A673 (cell line): ENCODE measurements around the gene AARS2.

Experiments used
- EZH2 ChIP-seq: fragments of 200-600 bp; sonication (generic); IDR thresholded peaks from 2 replicates; pipeline ENCODE4 v1.6.1; 2017; ENCODE audit warnings: borderline replicate concordance, low read depth, mild to moderate bottlenecking, mixed read lengths, antibody characterized with exemption, low read length; ENCODE audit not compliant: poor library complexity, severe bottlenecking
- TF ChIP-seq, protein P1 (sequence below): fragments of 300-800, 200-600 bp; sonication (generic); conservative IDR thresholded peaks from 2 replicates; pipeline ENCODE4 v1.5.1; 2017; ENCODE audit warnings: low read depth, mild to moderate bottlenecking, antibody characterized with exemption, low read length, moderate library complexity, mixed read lengths

DNA sequence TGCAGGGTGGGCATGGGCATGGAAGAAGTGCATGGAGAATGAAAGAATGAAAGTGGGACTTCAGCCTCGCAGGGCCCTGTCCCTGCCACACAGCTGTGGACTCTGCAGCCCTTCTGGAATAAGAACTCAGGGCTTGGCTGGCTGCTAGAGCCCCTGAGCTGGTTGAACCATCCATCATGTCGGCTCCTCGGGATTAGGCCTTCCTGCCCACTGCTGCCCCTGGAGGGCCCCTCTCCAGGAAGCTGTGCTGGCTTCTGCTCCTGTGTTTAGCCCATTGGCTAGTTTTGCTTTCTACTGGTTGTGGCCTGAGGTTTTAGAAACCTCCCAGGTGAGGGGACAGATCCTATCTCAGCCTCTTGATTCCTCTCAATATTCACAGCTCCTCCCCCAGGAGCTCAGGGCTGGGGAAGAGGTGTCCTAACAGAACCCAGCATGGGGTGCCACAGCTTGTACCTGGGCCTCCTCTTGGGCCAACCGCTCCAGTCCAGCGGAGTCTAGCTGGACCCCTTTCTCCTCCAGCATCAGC, 7.9 kb downstream of the AARS2 start:
- TF ChIP-seq, protein P1, sequence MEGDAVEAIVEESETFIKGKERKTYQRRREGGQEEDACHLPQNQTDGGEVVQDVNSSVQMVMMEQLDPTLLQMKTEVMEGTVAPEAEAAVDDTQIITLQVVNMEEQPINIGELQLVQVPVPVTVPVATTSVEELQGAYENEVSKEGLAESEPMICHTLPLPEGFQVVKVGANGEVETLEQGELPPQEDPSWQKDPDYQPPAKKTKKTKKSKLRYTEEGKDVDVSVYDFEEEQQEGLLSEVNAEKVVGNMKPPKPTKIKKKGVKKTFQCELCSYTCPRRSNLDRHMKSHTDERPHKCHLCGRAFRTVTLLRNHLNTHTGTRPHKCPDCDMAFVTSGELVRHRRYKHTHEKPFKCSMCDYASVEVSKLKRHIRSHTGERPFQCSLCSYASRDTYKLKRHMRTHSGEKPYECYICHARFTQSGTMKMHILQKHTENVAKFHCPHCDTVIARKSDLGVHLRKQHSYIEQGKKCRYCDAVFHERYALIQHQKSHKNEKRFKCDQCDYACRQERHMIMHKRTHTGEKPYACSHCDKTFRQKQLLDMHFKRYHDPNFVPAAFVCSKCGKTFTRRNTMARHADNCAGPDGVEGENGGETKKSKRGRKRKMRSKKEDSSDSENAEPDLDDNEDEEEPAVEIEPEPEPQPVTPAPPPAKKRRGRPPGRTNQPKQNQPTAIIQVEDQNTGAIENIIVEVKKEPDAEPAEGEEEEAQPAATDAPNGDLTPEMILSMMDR: no peak
- no peak for TF ChIP-seq EZH2
